HepG2 (cell line): ENCODE results near the gene HRG. TPM values are rescaled to one million over a fixed set of nuclear protein-coding genes. Genes with fewer than 3 reads are reported as not detected.

Source experiments
- AHR ChIP-seq: IDR thresholded peaks from 2 replicates; pipeline ENCODE4 v1.6.1; 2018; ENCODE audit warnings: missing genetic modification reagents, missing compliant biosample characterization
- HOXA9 ChIP-seq: sonication (generic); formaldehyde crosslinking; IDR thresholded peaks from 2 replicates; pipeline ENCODE4 v1.8.1; 2022; ENCODE audit warnings: missing genetic modification reagents, mild to moderate bottlenecking, moderate library complexity, borderline replicate concordance
- MBNL3 ChIP-seq: fragments of 250-450 bp; sonication (Bioruptor Pico); conservative IDR thresholded peaks from 2 replicates; pipeline ENCODE4 v1.8.0; 2022; ENCODE audit warnings: mild to moderate bottlenecking, inconsistent platforms
- MED13 ChIP-seq: sonication (generic); formaldehyde crosslinking; IDR thresholded peaks from 2 replicates; pipeline ENCODE4 v1.5.0; 2020; ENCODE audit warnings: missing genetic modification reagents
- MYC ChIP-seq: sonication (generic); formaldehyde crosslinking; IDR thresholded peaks from 2 replicates; pipeline ENCODE4 v1.9.0; 2021; ENCODE audit warnings: missing genetic modification reagents, borderline replicate concordance
- MYNN ChIP-seq: sonication (generic); formaldehyde crosslinking; IDR thresholded peaks from 2 replicates; pipeline ENCODE4 v1.4.0; 2020; ENCODE audit warnings: mild to moderate bottlenecking, low read depth, missing genetic modification reagents
- NFE2L1 ChIP-seq: sonication (generic); formaldehyde crosslinking; IDR thresholded peaks from 2 replicates; pipeline ENCODE4 v1.4.0; 2020; ENCODE audit warnings: missing genetic modification reagents, mild to moderate bottlenecking, borderline replicate concordance
- NFKBIZ ChIP-seq: IDR thresholded peaks from 2 replicates; pipeline ENCODE4 v1.6.1; 2018; ENCODE audit warnings: missing genetic modification reagents, missing compliant biosample characterization
- NFYC ChIP-seq: IDR thresholded peaks from 2 replicates; pipeline ENCODE4 v1.6.1; 2016; ENCODE audit warnings: missing genetic modification reagents, missing compliant biosample characterization
- PPARG ChIP-seq: conservative IDR thresholded peaks from 2 replicates; pipeline ENCODE4 v1.6.1; 2016; ENCODE audit warnings: missing biosample characterization, missing genetic modification reagents
- PRMT3 ChIP-seq: sonication (generic); formaldehyde crosslinking; IDR thresholded peaks from 2 replicates; pipeline ENCODE4 v1.8.1; 2022; ENCODE audit warnings: low read depth, mild to moderate bottlenecking, moderate library complexity, missing genetic modification reagents, borderline replicate concordance
- RBFOX2 ChIP-seq: fragments of 200-400 bp; formaldehyde crosslinking; IDR thresholded peaks from 2 replicates; pipeline ENCODE4 v1.6.1; 2017; ENCODE audit warnings: low read depth, mild to moderate bottlenecking, low read length
- SRSF9 ChIP-seq: fragments of 200-400 bp; formaldehyde crosslinking; IDR thresholded peaks from 2 replicates; pipeline ENCODE4 v1.6.1; 2018; ENCODE audit warnings: borderline replicate concordance, mild to moderate bottlenecking, low read depth, low read length; ENCODE audit not compliant: insufficient read depth, poor library complexity, severe bottlenecking
- TBX2 ChIP-seq: sonication (generic); formaldehyde crosslinking; IDR thresholded peaks from 2 replicates; pipeline ENCODE4 v1.5.0; 2020; ENCODE audit warnings: missing genetic modification reagents, mild to moderate bottlenecking, borderline replicate concordance
- YEATS2 ChIP-seq: sonication (generic); formaldehyde crosslinking; IDR thresholded peaks from 2 replicates; pipeline ENCODE4 v1.4.0; 2020; ENCODE audit warnings: missing genetic modification reagents, borderline replicate concordance
- ZMYM4 ChIP-seq: sonication (generic); formaldehyde crosslinking; IDR thresholded peaks from 2 replicates; pipeline ENCODE4 v1.8.1; 2023; ENCODE audit warnings: mild to moderate bottlenecking, missing genetic modification reagents
- ZNF10 ChIP-seq: sonication (generic); formaldehyde crosslinking; IDR thresholded peaks from 2 replicates; pipeline ENCODE4 v1.4.0; 2020; ENCODE audit warnings: mild to moderate bottlenecking, low read depth, missing genetic modification reagents, borderline replicate concordance
- ZNF224 ChIP-seq: sonication (generic); formaldehyde crosslinking; IDR thresholded peaks from 2 replicates; pipeline ENCODE4 v1.5.0; 2020; ENCODE audit warnings: mild to moderate bottlenecking, missing genetic modification reagents
- ZNF496 ChIP-seq: sonication (generic); formaldehyde crosslinking; IDR thresholded peaks from 2 replicates; pipeline ENCODE4 v1.8.1; 2023; ENCODE audit warnings: mild to moderate bottlenecking, moderate library complexity, missing genetic modification reagents; ENCODE audit not compliant: insufficient replicate concordance
- ZNF619 ChIP-seq: sonication (generic); formaldehyde crosslinking; IDR thresholded peaks from 2 replicates; pipeline ENCODE4 v1.4.0; 2020; ENCODE audit warnings: mild to moderate bottlenecking, missing genetic modification reagents
- polyA plus RNA-seq, 8 experiments: library from polyadenylated mRNA; depleted of rRNA in 3 of 8; stranded (reverse) in 7 of 8; unstranded in 1 of 8; fragments of >200 nt; fragmentation: Illumina TruSeq in 4 of 8; extraction: Trizol in 4 of 8; gene quantifications; 2 replicates each; pipeline versions ENCODE4 v1.2.1 to v1.2.3, GENCODE V29; 2011 to 2016; ENCODE audit warnings: low read depth in 4 of 8, missing spikeins in 1 of 8, mixed read lengths in 1 of 8; ENCODE audit not compliant: insufficient read depth in 1 of 8
- total RNA-seq, 5 experiments: library from RNA; depleted of rRNA; stranded (reverse); fragments of >200 nt; fragmentation: Illumina TruSeq; extraction: Trizol; gene quantifications; 2 replicates each; pipeline ENCODE4 v1.2.3, GENCODE V29; 2016; ENCODE audit warnings: low read depth in 1 of 5
- TF ChIP-seq, protein P1 (sequence below): sonication (generic); formaldehyde crosslinking; IDR thresholded peaks from 2 replicates; pipeline ENCODE4 v1.4.0; 2020; ENCODE audit warnings: mild to moderate bottlenecking, missing genetic modification reagents
- TF ChIP-seq, protein P2 (sequence below): sonication (generic); formaldehyde crosslinking; conservative IDR thresholded peaks from 2 replicates; pipeline ENCODE4 v1.4.0; 2020; ENCODE audit warnings: missing genetic modification reagents
- TF ChIP-seq, protein P3 (sequence below): sonication (generic); formaldehyde crosslinking; conservative IDR thresholded peaks from 2 replicates; pipeline ENCODE4 v1.4.0; 2020; ENCODE audit warnings: mild to moderate bottlenecking, missing genetic modification reagents, moderate library complexity

The HRG gene
- total and polyA plus RNA-seq, 2 of the 13 experiments (the other 11 are each of a cell fraction or from before 2014, with no cell fraction given) = 0.09 to 0.11 TPM

DNA sequence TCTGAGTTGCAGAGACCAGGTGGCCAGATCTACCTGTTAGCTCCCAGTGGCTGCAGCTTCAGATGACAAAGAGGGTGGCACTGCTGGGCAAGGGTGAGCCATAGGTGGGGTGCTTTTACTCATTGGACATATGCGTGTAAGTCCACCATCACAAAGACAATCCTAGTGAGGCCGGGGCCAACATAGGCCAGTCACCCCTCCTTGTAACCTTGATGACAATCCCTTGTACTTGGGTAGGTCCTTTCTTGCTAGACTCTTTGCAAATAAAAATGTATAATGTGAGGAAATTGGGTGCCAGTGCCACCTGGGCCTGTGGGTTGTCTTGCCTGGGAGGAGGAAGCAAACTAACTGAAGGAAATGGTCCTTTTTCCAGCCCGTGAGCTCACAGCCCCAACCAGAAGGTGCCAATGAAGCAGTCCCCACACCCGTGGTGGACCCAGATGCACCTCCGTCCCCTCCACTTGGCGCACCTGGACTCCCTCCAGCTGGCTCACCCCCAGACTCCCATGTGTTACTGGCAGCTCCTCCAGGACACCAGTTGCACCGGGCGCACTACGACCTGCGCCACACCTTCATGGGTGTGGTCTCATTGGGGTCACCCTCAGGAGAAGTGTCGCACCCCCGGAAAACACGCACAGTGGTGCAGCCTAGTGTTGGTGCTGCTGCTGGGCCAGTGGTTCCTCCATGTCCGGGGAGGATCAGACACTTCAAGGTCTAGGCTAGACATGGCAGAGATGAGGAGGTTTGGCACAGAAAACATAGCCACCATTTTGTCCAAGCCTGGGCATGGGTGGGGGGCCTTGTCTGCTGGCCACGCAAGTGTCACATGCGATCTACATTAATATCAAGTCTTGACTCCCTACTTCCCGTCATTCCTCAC is 45.4 kb upstream of the HRG start (continued):
- no peak; the same call in 1 of the 2 replicates for TF ChIP-seq PPARG
- TF ChIP-seq SRSF9 = no peak
- TF ChIP-seq, protein P1, sequence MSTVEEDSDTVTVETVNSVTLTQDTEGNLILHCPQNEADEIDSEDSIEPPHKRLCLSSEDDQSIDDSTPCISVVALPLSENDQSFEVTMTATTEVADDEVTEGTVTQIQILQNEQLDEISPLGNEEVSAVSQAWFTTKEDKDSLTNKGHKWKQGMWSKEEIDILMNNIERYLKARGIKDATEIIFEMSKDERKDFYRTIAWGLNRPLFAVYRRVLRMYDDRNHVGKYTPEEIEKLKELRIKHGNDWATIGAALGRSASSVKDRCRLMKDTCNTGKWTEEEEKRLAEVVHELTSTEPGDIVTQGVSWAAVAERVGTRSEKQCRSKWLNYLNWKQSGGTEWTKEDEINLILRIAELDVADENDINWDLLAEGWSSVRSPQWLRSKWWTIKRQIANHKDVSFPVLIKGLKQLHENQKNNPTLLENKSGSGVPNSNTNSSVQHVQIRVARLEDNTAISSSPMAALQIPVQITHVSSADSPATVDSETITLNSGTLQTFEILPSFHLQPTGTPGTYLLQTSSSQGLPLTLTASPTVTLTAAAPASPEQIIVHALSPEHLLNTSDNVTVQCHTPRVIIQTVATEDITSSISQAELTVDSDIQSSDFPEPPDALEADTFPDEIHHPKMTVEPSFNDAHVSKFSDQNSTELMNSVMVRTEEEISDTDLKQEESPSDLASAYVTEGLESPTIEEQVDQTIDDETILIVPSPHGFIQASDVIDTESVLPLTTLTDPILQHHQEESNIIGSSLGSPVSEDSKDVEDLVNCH (CRISPR knock-in tag) = no peak
- no peak for TF ChIP-seq NFKBIZ (CRISPR knock-in tag)
- TF ChIP-seq NFYC (CRISPR knock-in tag) = no peak
- TF ChIP-seq RBFOX2 = peak; percentile 98
- TF ChIP-seq AHR = no peak
- TF ChIP-seq NFE2L1 (CRISPR knock-in tag) = no peak
- TF ChIP-seq MYC (CRISPR knock-in tag) = peak; percentile 50
- peak; percentile 66 for TF ChIP-seq TBX2 (CRISPR knock-in tag)
- TF ChIP-seq YEATS2 (CRISPR knock-in tag) = no peak
- TF ChIP-seq MBNL3 (CRISPR knock-in tag) = no peak
- TF ChIP-seq, protein P2, sequence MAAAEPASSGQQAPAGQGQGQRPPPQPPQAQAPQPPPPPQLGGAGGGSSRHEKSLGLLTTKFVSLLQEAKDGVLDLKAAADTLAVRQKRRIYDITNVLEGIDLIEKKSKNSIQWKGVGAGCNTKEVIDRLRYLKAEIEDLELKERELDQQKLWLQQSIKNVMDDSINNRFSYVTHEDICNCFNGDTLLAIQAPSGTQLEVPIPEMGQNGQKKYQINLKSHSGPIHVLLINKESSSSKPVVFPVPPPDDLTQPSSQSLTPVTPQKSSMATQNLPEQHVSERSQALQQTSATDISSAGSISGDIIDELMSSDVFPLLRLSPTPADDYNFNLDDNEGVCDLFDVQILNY (CRISPR knock-in tag) = no peak
- peak; percentile 57; the same call in 1 of the 2 replicates for TF ChIP-seq ZMYM4 (CRISPR knock-in tag)
- TF ChIP-seq ZNF224 (CRISPR knock-in tag) = no peak
- TF ChIP-seq ZNF496 (CRISPR knock-in tag) = no peak
- peak; percentile 86; the same call in 1 of the 2 replicates for TF ChIP-seq ZNF619
- peak; percentile 83 for TF ChIP-seq PRMT3 (CRISPR knock-in tag)
- no peak for TF ChIP-seq ZNF10
- TF ChIP-seq, protein P3, sequence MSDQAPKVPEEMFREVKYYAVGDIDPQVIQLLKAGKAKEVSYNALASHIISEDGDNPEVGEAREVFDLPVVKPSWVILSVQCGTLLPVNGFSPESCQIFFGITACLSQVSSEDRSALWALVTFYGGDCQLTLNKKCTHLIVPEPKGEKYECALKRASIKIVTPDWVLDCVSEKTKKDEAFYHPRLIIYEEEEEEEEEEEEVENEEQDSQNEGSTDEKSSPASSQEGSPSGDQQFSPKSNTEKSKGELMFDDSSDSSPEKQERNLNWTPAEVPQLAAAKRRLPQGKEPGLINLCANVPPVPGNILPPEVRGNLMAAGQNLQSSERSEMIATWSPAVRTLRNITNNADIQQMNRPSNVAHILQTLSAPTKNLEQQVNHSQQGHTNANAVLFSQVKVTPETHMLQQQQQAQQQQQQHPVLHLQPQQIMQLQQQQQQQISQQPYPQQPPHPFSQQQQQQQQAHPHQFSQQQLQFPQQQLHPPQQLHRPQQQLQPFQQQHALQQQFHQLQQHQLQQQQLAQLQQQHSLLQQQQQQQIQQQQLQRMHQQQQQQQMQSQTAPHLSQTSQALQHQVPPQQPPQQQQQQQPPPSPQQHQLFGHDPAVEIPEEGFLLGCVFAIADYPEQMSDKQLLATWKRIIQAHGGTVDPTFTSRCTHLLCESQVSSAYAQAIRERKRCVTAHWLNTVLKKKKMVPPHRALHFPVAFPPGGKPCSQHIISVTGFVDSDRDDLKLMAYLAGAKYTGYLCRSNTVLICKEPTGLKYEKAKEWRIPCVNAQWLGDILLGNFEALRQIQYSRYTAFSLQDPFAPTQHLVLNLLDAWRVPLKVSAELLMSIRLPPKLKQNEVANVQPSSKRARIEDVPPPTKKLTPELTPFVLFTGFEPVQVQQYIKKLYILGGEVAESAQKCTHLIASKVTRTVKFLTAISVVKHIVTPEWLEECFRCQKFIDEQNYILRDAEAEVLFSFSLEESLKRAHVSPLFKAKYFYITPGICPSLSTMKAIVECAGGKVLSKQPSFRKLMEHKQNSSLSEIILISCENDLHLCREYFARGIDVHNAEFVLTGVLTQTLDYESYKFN (CRISPR knock-in tag) = 0 out of 2 replicates have a peak, but pooled peaks have one; percentile 5
- no peak for TF ChIP-seq MED13 (CRISPR knock-in tag)
- TF ChIP-seq MYNN = no peak
- TF ChIP-seq HOXA9 (CRISPR knock-in tag) = peak; percentile 30; the same call in 1 of the 2 replicates
